HG03354 (cell line): Measurements from ENCODE around the gene CIDEC.

ENCODE experiments used
- ATAC-seq: cut with Tn5 transposase; IDR thresholded peaks from one replicate; pipeline ENCODE4 v1.9.1; 2021; ENCODE audit warnings: mild to moderate bottlenecking; ENCODE audit not compliant: unreplicated experiment, poor library complexity, severe bottlenecking

The CIDEC gene, protein sequence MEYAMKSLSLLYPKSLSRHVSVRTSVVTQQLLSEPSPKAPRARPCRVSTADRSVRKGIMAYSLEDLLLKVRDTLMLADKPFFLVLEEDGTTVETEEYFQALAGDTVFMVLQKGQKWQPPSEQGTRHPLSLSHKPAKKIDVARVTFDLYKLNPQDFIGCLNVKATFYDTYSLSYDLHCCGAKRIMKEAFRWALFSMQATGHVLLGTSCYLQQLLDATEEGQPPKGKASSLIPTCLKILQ

GRCh38 chr3:9879830-9880549 is at the start of gene CIDEC:
Gene CIDEC, minus strand, starts transcription at chr3:9880253. Its CDS starts 1,767 bp downstream, at chr3:9878486.
- no peak for ATAC-seq

DNA sequence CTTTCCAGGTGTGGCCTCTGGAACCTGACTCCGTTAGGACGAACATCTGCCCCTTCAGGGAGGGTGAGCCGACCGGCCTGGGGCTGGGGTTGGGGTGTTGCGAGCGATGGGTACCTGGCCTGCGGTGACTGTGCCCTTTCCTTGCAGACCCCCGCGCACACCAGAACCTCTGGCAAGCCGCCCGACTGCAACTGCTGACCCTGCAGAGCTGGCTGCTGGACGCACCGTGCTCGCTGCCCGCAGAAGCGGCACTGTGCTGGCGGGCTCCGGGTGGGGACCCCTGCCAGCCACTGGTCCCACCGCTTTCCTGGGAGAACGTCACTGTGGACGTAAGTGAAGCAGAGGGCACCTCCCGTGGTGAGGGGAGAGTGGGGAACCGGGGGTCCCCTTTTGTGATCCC is 48.1 kb upstream of the CIDEC start:
- no peak for ATAC-seq

GRCh38 chr3:9918261-9919038 is 38.4 kb upstream of the CIDEC start:
- no peak for ATAC-seq

DNA sequence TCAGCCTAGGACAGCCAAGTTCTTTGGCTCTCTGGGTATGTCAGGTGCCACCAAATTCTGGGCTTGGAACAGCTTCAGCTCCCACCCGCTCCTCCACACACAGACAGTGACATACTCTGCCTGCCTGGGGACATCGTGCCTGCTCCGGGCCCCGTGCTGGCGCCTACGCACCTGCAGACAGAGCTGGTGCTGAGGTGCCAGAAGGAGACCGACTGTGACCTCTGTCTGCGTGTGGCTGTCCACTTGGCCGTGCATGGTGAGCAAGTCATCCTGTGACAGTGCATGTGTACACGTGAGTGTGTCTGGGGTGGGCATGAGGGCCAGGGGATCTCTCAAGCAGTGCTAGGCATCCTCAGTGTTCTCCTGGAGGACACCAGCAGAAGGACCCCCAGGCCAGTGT is 37.8 kb upstream of the CIDEC start:
- ATAC-seq = no peak

GRCh38 chr3:9916734-9917680 is 37.0 kb upstream of the CIDEC start, which contains the start of gene IL17RC:
Gene IL17RC, plus strand, starts transcription at chr3:9917098. Its CDS starts 218 bp downstream, at chr3:9917316.
- no peak for ATAC-seq

GRCh38 chr3:9916346-9916733 is 36.3 kb upstream of the CIDEC start:
- no peak for ATAC-seq

DNA sequence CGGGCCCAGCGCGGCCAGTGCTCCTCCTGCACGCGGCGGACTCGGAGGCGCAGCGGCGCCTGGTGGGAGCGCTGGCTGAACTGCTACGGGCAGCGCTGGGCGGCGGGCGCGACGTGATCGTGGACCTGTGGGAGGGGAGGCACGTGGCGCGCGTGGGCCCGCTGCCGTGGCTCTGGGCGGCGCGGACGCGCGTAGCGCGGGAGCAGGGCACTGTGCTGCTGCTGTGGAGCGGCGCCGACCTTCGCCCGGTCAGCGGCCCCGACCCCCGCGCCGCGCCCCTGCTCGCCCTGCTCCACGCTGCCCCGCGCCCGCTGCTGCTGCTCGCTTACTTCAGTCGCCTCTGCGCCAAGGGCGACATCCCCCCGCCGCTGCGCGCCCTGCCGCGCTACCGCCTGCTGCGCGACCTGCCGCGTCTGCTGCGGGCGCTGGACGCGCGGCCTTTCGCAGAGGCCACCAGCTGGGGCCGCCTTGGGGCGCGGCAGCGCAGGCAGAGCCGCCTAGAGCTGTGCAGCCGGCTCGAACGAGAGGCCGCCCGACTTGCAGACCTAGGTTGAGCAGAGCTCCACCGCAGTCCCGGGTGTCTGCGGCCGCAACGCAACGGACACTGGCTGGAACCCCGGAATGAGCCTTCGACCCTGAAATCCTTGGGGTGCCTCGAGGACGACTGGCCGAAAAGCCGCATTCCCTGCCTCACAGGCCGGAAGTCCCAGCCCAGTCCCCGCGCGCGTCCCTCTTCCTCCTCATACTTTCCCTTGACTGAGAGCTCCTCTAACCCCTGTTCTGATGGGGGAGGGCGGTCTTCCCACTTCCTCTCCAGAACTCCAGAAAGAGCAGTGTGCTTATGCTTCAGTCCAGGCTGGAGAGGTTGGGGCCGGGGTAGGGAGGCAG is 35.4 kb upstream of the CIDEC start:
- ATAC-seq = peak; percentile 44

DNA sequence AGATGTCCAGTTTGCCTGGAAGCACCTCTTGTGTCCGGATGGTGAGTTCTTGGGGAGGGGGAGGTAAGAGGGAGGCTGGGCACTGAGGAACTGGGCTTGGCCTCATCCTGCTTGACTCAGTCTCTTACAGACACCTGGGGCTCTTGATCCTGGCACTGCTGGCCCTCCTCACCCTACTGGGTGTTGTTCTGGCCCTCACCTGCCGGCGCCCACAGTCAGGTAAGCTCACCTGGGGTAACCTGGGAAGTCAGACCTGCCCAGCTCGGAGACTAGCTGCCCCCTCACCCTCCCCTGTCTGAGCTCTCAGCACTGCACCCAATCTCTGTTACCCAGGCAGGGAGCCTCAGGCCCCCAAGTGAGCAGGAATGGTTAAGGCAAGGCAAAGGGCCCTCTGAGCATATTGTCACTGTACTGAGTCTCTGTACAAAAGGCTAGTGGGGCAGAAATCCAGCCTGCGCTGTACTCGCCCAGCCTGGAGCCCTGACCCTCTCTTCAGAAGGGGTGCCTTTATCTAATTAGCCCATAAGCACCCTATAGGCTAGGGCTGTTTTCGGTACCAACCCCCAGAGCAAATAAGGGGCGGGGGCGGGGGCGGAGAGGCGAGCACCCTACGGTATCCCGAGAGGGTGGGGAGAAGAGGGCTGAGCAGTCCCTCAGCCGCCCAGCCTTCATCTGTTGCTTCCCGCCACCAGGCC is 34.7 kb upstream of the CIDEC start:
- peak; percentile 54 for ATAC-seq

GRCh38 chr3:9914011-9914410 is 34.0 kb upstream of the CIDEC start:
- no peak for ATAC-seq

GRCh38 chr3:9913601-9914000 is 33.5 kb upstream of the CIDEC start:
- ATAC-seq = no peak

- no peak for ATAC-seq
These were observed 32.4 kb upstream of the CIDEC start for GRCh38 chr3:9912294-9912935.

GRCh38 chr3:9911863-9912262 is 31.8 kb upstream of the CIDEC start:
- no peak for ATAC-seq

DNA sequence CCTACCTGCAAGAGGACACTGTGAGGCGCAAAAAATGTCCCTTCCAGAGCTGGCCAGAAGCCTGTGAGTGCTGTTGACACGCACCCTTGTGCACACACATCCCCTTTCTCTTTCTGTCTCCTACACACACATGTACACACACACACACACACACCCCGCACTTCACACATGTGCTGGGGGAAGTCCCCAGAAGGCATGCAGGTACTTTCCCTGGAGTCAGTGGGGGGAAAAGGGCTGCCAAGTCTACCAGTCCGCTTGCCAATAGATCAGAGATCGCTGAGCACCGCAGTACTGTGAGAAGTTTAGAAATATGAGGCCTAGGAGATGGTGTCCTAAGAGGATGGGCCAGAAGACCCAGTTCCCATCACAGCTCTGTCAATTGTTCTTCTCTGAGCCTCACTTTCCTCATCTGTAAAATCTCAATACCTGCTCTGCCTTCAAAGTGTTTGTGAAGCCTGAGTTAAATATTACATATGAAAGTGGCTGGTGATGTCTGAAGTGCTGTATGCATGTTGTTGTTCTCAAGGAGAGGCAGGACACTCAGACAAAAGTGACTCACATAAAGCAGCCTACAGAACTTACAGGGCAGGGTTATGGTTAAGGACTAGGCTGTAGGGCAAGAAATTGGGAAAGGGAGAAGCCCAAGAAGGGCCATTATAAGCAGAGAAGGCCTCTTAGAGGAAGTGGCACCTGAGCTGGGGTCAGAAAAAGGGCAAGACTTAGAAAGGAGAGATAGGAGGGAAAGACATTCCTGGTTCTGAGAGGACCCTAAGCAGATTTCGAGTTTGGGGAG is 29.4 kb upstream of the CIDEC start:
- no peak for ATAC-seq

- ATAC-seq = no peak
These were observed 28.2 kb upstream of the CIDEC start for GRCh38 chr3:9908286-9908685.

- ATAC-seq = no peak
These were observed 26.4 kb upstream of the CIDEC start for GRCh38 chr3:9906480-9906879.

- no peak for ATAC-seq
These were observed 23.9 kb upstream of the CIDEC start for GRCh38 chr3:9903904-9904303.

- no peak for ATAC-seq
These were observed 23.2 kb upstream of the CIDEC start for GRCh38 chr3:9903238-9903624.
